ENCODE results near the gene MOB3B. TPM values are rescaled to one million over a fixed set of nuclear protein-coding genes. Genes with fewer than 3 reads are reported as not detected.

The MOB3B gene
- total RNA-seq, 1 donor from 2014 or later = 14.0 TPM

GRCh38 chr9:27558307-27558706, 28.7 kb upstream of the MOB3B start:
- H3K4me3 Mint-ChIP-seq = no peak overlapping the region
- no peaks in the 10 kb centered on the region for H3K27me3 Mint-ChIP-seq (ENCODE audit: insufficient read depth, low read depth)
- H3K36me3 Mint-ChIP-seq = peaks cover 26% of the 10 kb centered on the region
- H3K9me3 ChIP-seq (ENCODE audit: low read depth) = no peaks in the 10 kb centered on the region
- no peak overlapping the region for H3K4me3 ChIP-seq
- peaks cover 62% of the 10 kb centered on the region for H3K36me3 ChIP-seq
- no peaks in the 10 kb centered on the region for H3K27me3 ChIP-seq
- no peak overlapping the region for H3K27ac Mint-ChIP-seq
- no peak overlapping the region for H3K4me2 ChIP-seq
- no peak overlapping the region for H3K9ac ChIP-seq
- no peaks in the 10 kb centered on the region for H3K4me1 ChIP-seq
- H3F3A ChIP-seq (ENCODE audit: low read depth) = no peaks in the 10 kb centered on the region
- no peaks in the 10 kb centered on the region for H3K79me2 ChIP-seq (ENCODE audit: low read depth)
- TF ChIP-seq EZH2phosphoT487 (IDR thresholded peaks at IDR 0.05) (no peak), CTCF (IDR thresholded peaks at IDR 0.05) (no peak), EZH2 (IDR thresholded peaks at IDR 0.05) (no peak)
- H3K27ac ChIP-seq = no peak overlapping the region
- no peaks in the 10 kb centered on the region for H4K20me1 ChIP-seq (ENCODE audit: low read depth)
- no peak for DNase-seq (ENCODE audit: low spot score)
- H2AFZ ChIP-seq (replicated peaks) = no peak overlapping the region
- no peaks in the 10 kb centered on the region for H3K4me1 Mint-ChIP-seq
- no peaks in the 10 kb centered on the region for H3K9me3 Mint-ChIP-seq

- Histone ChIP-seq H2AFZ (replicated peaks) (no peak overlapping the region), H3K9me3 (ENCODE audit: low read depth) (no peaks in the 10 kb centered on the region), H3K4me2 (no peak overlapping the region), H3K4me1 (no peaks in the 10 kb centered on the region), H3K79me2 (ENCODE audit: low read depth) (no peaks in the 10 kb centered on the region), H3K4me3 (no peak overlapping the region), H3K36me3 (peaks cover 55% of the 10 kb centered on the region), H4K20me1 (ENCODE audit: low read depth) (no peaks in the 10 kb centered on the region), H3F3A (ENCODE audit: low read depth) (no peaks in the 10 kb centered on the region), H3K27ac (no peak overlapping the region), H3K9ac (no peak overlapping the region), H3K27me3 (no peaks in the 10 kb centered on the region)
- Mint-ChIP-seq H3K27ac (no peak overlapping the region), H3K36me3 (peaks cover 35% of the 10 kb centered on the region), H3K9me3 (no peaks in the 10 kb centered on the region), H3K4me1 (no peaks in the 10 kb centered on the region), H3K27me3 (ENCODE audit: insufficient read depth, low read depth) (no peaks in the 10 kb centered on the region), H3K4me3 (no peak overlapping the region)
- TF ChIP-seq EZH2phosphoT487 (IDR thresholded peaks at IDR 0.05) = no peak
- no peak for TF ChIP-seq CTCF (IDR thresholded peaks at IDR 0.05)
- TF ChIP-seq EZH2 (IDR thresholded peaks at IDR 0.05) = no peak
- no peak for DNase-seq (ENCODE audit: low spot score)
These were observed 26.9 kb upstream of the MOB3B start for GRCh38 chr9:27556470-27556869.

GRCh38 chr9:27554712-27555111, 25.1 kb upstream of the MOB3B start:
- no peak overlapping the region for H3K4me2 ChIP-seq
- H4K20me1 ChIP-seq (ENCODE audit: low read depth) = no peaks in the 10 kb centered on the region
- no peaks in the 10 kb centered on the region for H3K27me3 ChIP-seq
- H3F3A ChIP-seq (ENCODE audit: low read depth) = no peaks in the 10 kb centered on the region
- H3K9me3 ChIP-seq (ENCODE audit: low read depth) = no peaks in the 10 kb centered on the region
- H3K4me1 ChIP-seq = no peaks in the 10 kb centered on the region
- H3K4me3 ChIP-seq = no peak overlapping the region
- H2AFZ ChIP-seq (replicated peaks) = no peak overlapping the region
- Mint-ChIP-seq H3K27me3 (ENCODE audit: insufficient read depth, low read depth) (no peaks in the 10 kb centered on the region), H3K27ac (no peak overlapping the region), H3K4me1 (no peaks in the 10 kb centered on the region), H3K4me3 (no peak overlapping the region), H3K36me3 (peaks cover 36% of the 10 kb centered on the region), H3K9me3 (no peaks in the 10 kb centered on the region)
- H3K79me2 ChIP-seq (ENCODE audit: low read depth) = no peaks in the 10 kb centered on the region
- no peak for TF ChIP-seq EZH2phosphoT487 (IDR thresholded peaks at IDR 0.05)
- TF ChIP-seq CTCF (IDR thresholded peaks at IDR 0.05) = no peak
- TF ChIP-seq EZH2 (IDR thresholded peaks at IDR 0.05) = no peak
- no peak for DNase-seq (ENCODE audit: low spot score)
- H3K9ac ChIP-seq = no peak overlapping the region
- peaks cover 41% of the 10 kb centered on the region for H3K36me3 ChIP-seq
- H3K27ac ChIP-seq = no peak overlapping the region
